BE2C (cell line): ENCODE results near the gene P2RX7.

Experiments used
- DNase-seq: peaks from one replicate; pipeline ENCODE4 v3.0.0-alpha.2; 2020
- H3K27me3 ChIP-seq: fragments of 250-450 bp; sonication (Bioruptor Pico); 2 replicates; pipeline ENCODE4 v1.5.1; 2020; ENCODE audit warnings: mild to moderate bottlenecking
- H3K36me3 ChIP-seq: fragments of 250-450 bp; sonication (Bioruptor Pico); 2 replicates; pipeline ENCODE4 v1.5.1; 2020; ENCODE audit warnings: mild to moderate bottlenecking
- H3K4me1 ChIP-seq: fragments of 250-450 bp; sonication (Bioruptor Pico); 2 replicates; pipeline ENCODE4 v1.5.1; 2020
- H3K4me3 ChIP-seq: 2 replicates; pipeline ENCODE4 v1.5.1; 2011; ENCODE audit warnings: low read depth, low read length
- H3K9me3 ChIP-seq: fragments of 250-450 bp; sonication (Bioruptor Pico); 2 replicates; pipeline ENCODE4 v1.5.1; 2020
- CTCF ChIP-seq: IDR thresholded peaks from 2 replicates; pipeline ENCODE4 v1.5.1; 2012; ENCODE audit warnings: mild to moderate bottlenecking, low read depth, low read length

The P2RX7 gene

GRCh38 chr12:121182222-121182893 lies 49.7 kb downstream of the P2RX7 start:
- no peak for DNase-seq
- Histone ChIP-seq H3K27me3 (no peaks in the 10 kb centered on the region), H3K36me3 (no peaks in the 10 kb centered on the region), H3K4me1 (no peaks in the 10 kb centered on the region), H3K4me3 (no peak overlapping the region), H3K9me3 (no peaks in the 10 kb centered on the region)
- no peak for TF ChIP-seq CTCF

DNA sequence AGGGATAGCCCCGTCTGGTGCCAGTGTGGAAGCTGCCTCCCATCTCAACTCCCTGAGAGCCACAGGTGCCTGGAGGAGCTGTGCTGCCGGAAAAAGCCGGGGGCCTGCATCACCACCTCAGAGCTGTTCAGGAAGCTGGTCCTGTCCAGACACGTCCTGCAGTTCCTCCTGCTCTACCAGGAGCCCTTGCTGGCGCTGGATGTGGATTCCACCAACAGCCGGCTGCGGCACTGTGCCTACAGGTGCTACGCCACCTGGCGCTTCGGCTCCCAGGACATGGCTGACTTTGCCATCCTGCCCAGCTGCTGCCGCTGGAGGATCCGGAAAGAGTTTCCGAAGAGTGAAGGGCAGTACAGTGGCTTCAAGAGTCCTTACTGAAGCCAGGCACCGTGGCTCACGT lies 51.7 kb downstream of the P2RX7 start:
- no peaks in the 10 kb centered on the region for H3K4me1 ChIP-seq
- H3K36me3 ChIP-seq = no peaks in the 10 kb centered on the region
- no peak for DNase-seq
- no peaks in the 10 kb centered on the region for H3K9me3 ChIP-seq
- no peak overlapping the region for H3K4me3 ChIP-seq
- no peaks in the 10 kb centered on the region for H3K27me3 ChIP-seq
- no peak for TF ChIP-seq CTCF

DNA sequence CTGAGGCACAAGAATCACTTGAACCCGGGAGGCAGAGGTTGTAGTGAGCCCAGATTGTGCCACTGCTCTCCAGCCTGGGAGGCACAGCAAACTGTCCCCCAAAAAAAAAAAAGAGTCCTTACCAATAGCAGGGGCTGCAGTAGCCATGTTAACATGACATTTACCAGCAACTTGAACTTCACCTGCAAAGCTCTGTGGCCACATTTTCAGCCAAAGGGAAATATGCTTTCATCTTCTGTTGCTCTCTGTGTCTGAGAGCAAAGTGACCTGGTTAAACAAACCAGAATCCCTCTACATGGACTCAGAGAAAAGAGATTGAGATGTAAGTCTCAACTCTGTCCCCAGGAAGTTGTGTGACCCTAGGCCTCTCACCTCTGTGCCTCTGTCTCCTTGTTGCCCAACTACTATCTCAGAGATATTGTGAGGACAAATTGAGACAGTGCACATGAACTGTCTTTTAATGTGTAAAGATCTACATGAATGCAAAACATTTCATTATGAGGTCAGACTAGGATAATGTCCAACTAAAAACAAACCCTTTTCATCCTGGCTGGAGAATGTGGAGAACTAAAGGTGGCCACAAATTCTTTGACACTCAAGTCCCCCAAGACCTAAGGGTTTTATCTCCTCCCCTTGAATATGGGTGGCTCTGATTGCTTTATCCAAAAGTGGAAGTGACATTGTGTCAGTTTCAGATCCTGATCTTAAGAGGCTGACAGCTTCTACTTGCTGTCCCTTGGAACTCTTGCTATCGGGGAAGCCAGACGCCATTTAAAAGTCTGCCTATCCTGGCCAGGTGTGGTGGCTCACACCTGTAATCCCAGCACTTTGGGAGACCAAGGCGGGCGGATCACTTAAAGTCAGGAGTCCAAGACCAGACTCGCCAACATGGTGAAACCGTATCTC lies 52.6 kb downstream of the P2RX7 start:
- no peak for DNase-seq

DNA sequence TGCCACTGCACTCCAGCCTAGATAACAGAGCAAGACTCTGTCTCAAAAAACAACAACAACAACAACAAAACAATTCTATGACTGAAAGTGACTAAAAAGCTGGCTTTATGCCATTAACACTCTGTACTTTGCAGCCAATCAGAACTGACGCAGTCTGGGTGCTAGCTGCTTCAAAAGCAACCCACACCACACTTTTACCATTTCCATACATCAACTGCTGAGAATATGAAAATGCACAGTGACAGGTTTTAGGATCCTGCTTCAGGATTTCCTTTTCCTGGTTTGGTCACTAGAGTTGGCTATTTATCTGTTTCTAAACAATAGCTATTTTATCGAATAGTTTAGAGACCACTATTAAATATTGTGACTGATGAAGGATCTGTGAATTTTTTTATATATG lies 54.1 kb downstream of the P2RX7 start:
- Histone ChIP-seq H3K4me3 (no peak overlapping the region), H3K36me3 (no peaks in the 10 kb centered on the region), H3K27me3 (no peaks in the 10 kb centered on the region), H3K9me3 (no peaks in the 10 kb centered on the region), H3K4me1 (no peaks in the 10 kb centered on the region)
- no peak for TF ChIP-seq CTCF
- no peak for DNase-seq

More for the DNA sequence above, 52.6 kb downstream of the P2RX7 start:
- Histone ChIP-seq H3K9me3 (no peaks in the 10 kb centered on the region), H3K4me3 (no peak overlapping the region), H3K27me3 (no peaks in the 10 kb centered on the region), H3K36me3 (no peaks in the 10 kb centered on the region), H3K4me1 (no peaks in the 10 kb centered on the region)
- no peak for TF ChIP-seq CTCF

DNA sequence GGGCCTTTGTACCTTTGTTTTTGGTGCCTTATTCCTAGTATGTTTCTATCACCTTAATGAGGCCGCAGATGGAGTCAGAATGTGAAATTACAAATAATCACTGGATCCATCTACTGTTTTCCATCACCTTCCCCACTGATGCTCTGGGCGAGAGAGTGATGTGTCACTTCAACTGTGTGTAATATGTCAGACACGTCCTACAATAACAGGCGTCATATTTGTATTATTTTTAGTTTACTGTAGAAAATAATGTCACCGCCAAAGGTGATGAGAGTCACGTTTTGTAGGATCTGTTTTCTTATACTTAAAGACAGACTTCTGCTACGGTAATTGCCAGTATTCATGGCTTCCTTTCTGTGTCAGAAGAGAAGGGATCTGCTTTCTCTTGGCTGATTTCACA lies 54.8 kb downstream of the P2RX7 start:
- DNase-seq = no peak
- no peaks in the 10 kb centered on the region for H3K27me3 ChIP-seq
- no peak for TF ChIP-seq CTCF
- H3K9me3 ChIP-seq = no peaks in the 10 kb centered on the region
- H3K4me3 ChIP-seq = no peak overlapping the region
- H3K4me1 ChIP-seq = no peaks in the 10 kb centered on the region
- H3K36me3 ChIP-seq = no peaks in the 10 kb centered on the region

DNA sequence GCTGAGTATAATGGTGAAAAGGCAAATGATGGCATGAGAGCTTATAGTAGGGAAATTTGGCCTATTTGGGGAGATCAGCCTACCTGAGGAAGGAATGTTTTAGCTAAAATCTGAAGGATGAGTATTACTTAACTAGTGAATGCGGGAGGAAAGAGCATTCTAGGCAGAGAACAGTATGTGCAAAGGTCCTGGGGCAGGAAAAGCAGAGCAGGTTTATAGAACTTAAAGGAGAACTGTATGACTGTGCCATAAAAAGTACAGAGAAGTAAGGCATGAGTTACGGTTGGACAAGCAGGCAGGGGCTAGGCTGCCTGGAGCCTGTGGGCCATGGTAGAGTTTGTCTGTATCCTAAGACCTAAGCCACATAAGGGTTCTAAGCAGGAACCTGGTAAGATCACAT lies 55.6 kb downstream of the P2RX7 start:
- Histone ChIP-seq H3K9me3 (no peaks in the 10 kb centered on the region), H3K4me1 (no peaks in the 10 kb centered on the region), H3K27me3 (no peaks in the 10 kb centered on the region), H3K36me3 (no peaks in the 10 kb centered on the region), H3K4me3 (no peak overlapping the region)
- TF ChIP-seq CTCF = no peak
- DNase-seq = no peak
